K562 treated with DMSO at 1 percent for 24 hours (cell line): ENCODE measurements around the gene LY6G5B. TPM values are rescaled to one million over a fixed set of nuclear protein-coding genes. Genes with fewer than 3 reads are reported as not detected.

Experiments used
- total RNA-seq: library from RNA; unstranded; fragments of 300-600 nt; gene quantifications from 2 replicates; pipeline ENCODE4 v1.2.3, GENCODE V29; 2022; ENCODE audit warnings: low read depth; ENCODE audit not compliant: insufficient read depth

Gene LY6G5B
- total RNA-seq, 1 experiment from 2014 or later, result 4.5 TPM

Other genes starting within 250 kb of the LY6G5B start
- gene MICB, start 171.8 kb upstream of the LY6G5B start, total RNA-seq, result 27.4 and 28.7 TPM in 2 replicates
- gene MCCD1, start 141.0 kb upstream of the LY6G5B start, total RNA-seq, result not detected in 2 replicates
- gene DDX39B, start 128.0 kb upstream of the LY6G5B start, total RNA-seq, result 156 and 175 TPM in 2 replicates
- not detected in 2 replicates for gene ATP6V1G2, start 123.4 kb upstream of the LY6G5B start, total RNA-seq
- gene NFKBIL1, start 122.4 kb upstream of the LY6G5B start, total RNA-seq, result 78.2 and 92.3 TPM in 2 replicates
- 0.42 TPM in 1 of 2 replicates, not detected in the other for gene LTA, start 97.7 kb upstream of the LY6G5B start, total RNA-seq
- gene TNF, start 94.4 kb upstream of the LY6G5B start, total RNA-seq, result 0.32 and 0.80 TPM in 2 replicates
- 2.1 TPM in 1 of 2 replicates, not detected in the other for gene LTB, start 87.6 kb upstream of the LY6G5B start, total RNA-seq
- gene LST1, start 83.7 kb upstream of the LY6G5B start, total RNA-seq, result 1.2 and 4.7 TPM in 2 replicates
- gene NCR3, start 77.0 kb upstream of the LY6G5B start, total RNA-seq, result 1.8 and 2.2 TPM in 2 replicates
- gene AIF1, start 54.7 kb upstream of the LY6G5B start, total RNA-seq, result 8.9 and 11.5 TPM in 2 replicates
- gene PRRC2A, start 49.3 kb upstream of the LY6G5B start, total RNA-seq, result 276 and 279 TPM in 2 replicates
- 470 and 501 TPM in 2 replicates for gene BAG6, start 17.3 kb upstream of the LY6G5B start, total RNA-seq
- 5.6 and 8.4 TPM in 2 replicates for gene APOM, start 14.1 kb upstream of the LY6G5B start, total RNA-seq
- 42.1 and 44.2 TPM in 2 replicates for gene C6orf47, start 9.2 kb upstream of the LY6G5B start, total RNA-seq
- gene GPANK1, start 5.0 kb upstream of the LY6G5B start, total RNA-seq, result 62.9 and 68.1 TPM in 2 replicates
- 569 and 630 TPM in 2 replicates for gene CSNK2B, start 3.9 kb upstream of the LY6G5B start, total RNA-seq
- gene LY6G5C, start 11.1 kb downstream of the LY6G5B start, total RNA-seq, result 0.45 TPM in 1 of 2 replicates, not detected in the other
- gene ABHD16A, start 33.3 kb downstream of the LY6G5B start, total RNA-seq, result 104 and 110 TPM in 2 replicates
- not detected in 2 replicates for gene LY6G6F, start 36.9 kb downstream of the LY6G5B start, total RNA-seq
- not detected in 2 replicates for gene LY6G6D, start 45.4 kb downstream of the LY6G5B start, total RNA-seq
- not detected in 2 replicates for gene LY6G6C, start 51.8 kb downstream of the LY6G5B start, total RNA-seq
- not detected in 2 replicates for gene MPIG6B, start 53.4 kb downstream of the LY6G5B start, total RNA-seq
- gene DDAH2, start 59.3 kb downstream of the LY6G5B start, total RNA-seq, result 60.3 and 69.2 TPM in 2 replicates
- gene CLIC1, start 66.6 kb downstream of the LY6G5B start, total RNA-seq, result 1,325 and 1,384 TPM in 2 replicates
- gene MSH5, start 70.0 kb downstream of the LY6G5B start, total RNA-seq, result 31.2 and 34.8 TPM in 2 replicates
- gene SAPCD1, start 92.7 kb downstream of the LY6G5B start, total RNA-seq, result 4.5 and 5.1 TPM in 2 replicates
- 5.7 and 7.6 TPM in 2 replicates for gene VWA7, start 107.4 kb downstream of the LY6G5B start, total RNA-seq
- 128 and 134 TPM in 2 replicates for gene VARS1, start 125.8 kb downstream of the LY6G5B start, total RNA-seq
- 164 and 168 TPM in 2 replicates for gene LSM2, start 137.0 kb downstream of the LY6G5B start, total RNA-seq
- gene HSPA1L, start 145.3 kb downstream of the LY6G5B start, total RNA-seq, result 4.2 and 4.5 TPM in 2 replicates
- 1,066 and 1,122 TPM in 2 replicates for gene HSPA1A, start 145.6 kb downstream of the LY6G5B start, total RNA-seq
- 895 and 916 TPM in 2 replicates for gene HSPA1B, start 157.8 kb downstream of the LY6G5B start, total RNA-seq
- 325 and 330 TPM in 2 replicates for gene NEU1, start 192.8 kb downstream of the LY6G5B start, total RNA-seq
- gene SLC44A4, start 209.0 kb downstream of the LY6G5B start, total RNA-seq, result 10.9 and 11.4 TPM in 2 replicates
- gene EHMT2, start 227.7 kb downstream of the LY6G5B start, total RNA-seq, result 93.8 and 95.0 TPM in 2 replicates
- 8.6 and 11.4 TPM in 2 replicates for gene ZBTB12, start 232.1 kb downstream of the LY6G5B start, total RNA-seq